Stomach (tissue), 4 donors: ENCODE results near the gene KRTAP10-9.

Source experiments
- CTCF ChIP-seq, 7 experiments: fragments of 450-650 bp in 4 of 7; fragments of 200-600 bp in 3 of 7; sonication (generic) in 3 of 7; IDR thresholded peaks; one replicate each; pipeline ENCODE4 v1.5.1; 2016 to 2019; ENCODE audit warnings: antibody characterized with exemption in 7 of 7, control low read depth in 2 of 7, mild to moderate bottlenecking in 1 of 7
- EP300 ChIP-seq: sonication (generic); formaldehyde crosslinking; IDR thresholded peaks from one replicate; pipeline ENCODE4 v1.6.1; 2017; ENCODE audit warnings: antibody characterized with exemption
- POLR2A ChIP-seq, 4 donors: fragments of 450-650 bp; IDR thresholded peaks; one replicate each; pipeline ENCODE4 v1.6.1; 2016; ENCODE audit warnings: antibody characterized with exemption in 4 of 4, control low read depth in 2 of 4, mild to moderate bottlenecking in 1 of 4, moderate library complexity in 1 of 4
- POLR2AphosphoS5 ChIP-seq, 3 donors: sonication (generic); formaldehyde crosslinking; IDR thresholded peaks; one replicate each; pipeline ENCODE4 v1.6.1; 2016; ENCODE audit warnings: antibody characterized with exemption in 3 of 3

GRCh38 chr21:44594406-44594916 lies 32.4 kb upstream of the KRTAP10-9 start:
- TF ChIP-seq EP300 (no peak), CTCF (IDR thresholded peaks at IDR 0.05) (no peak), POLR2AphosphoS5 (IDR thresholded peaks at IDR 0.05) (no peak), POLR2A (IDR thresholded peaks at IDR 0.05) (no peak)
